ENCODE data around the gene LIPA. TPM values are rescaled to one million over a fixed set of nuclear protein-coding genes. Genes with fewer than 3 reads are reported as not detected.

The LIPA gene
- total RNA-seq, 1 donor from 2014 or later, result 27.3 TPM

DNA sequence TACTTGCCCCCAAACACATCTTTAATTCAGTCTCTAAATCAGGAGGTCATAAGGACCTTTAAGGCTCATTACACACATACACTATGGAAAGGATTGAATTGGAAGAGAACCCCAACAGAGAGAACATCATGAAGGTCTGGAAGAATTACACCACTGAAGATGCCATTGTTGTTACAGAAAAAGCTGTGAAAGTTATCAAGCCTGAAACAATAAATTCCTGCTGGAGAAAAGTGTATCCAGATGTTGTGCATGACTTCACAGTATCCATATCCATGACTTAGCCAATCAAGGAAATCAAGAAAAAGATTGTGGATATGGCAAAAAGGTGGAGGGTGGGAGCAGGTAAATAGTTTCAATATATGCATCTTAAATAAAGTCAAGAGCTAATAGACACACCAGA lies 13.7 kb downstream of the LIPA start:
- no peak overlapping the region for H3K4me3 Mint-ChIP-seq
- H3K4me1 Mint-ChIP-seq, result no peaks in the 10 kb centered on the region
- TF ChIP-seq, protein P1, sequence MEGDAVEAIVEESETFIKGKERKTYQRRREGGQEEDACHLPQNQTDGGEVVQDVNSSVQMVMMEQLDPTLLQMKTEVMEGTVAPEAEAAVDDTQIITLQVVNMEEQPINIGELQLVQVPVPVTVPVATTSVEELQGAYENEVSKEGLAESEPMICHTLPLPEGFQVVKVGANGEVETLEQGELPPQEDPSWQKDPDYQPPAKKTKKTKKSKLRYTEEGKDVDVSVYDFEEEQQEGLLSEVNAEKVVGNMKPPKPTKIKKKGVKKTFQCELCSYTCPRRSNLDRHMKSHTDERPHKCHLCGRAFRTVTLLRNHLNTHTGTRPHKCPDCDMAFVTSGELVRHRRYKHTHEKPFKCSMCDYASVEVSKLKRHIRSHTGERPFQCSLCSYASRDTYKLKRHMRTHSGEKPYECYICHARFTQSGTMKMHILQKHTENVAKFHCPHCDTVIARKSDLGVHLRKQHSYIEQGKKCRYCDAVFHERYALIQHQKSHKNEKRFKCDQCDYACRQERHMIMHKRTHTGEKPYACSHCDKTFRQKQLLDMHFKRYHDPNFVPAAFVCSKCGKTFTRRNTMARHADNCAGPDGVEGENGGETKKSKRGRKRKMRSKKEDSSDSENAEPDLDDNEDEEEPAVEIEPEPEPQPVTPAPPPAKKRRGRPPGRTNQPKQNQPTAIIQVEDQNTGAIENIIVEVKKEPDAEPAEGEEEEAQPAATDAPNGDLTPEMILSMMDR (IDR thresholded peaks at IDR 0.05; ENCODE audit: unreplicated experiment), result no peak

GRCh38 chr10:89236226-89236797 lies 15.3 kb downstream of the LIPA start:
- Mint-ChIP-seq H3K27ac (no peak overlapping the region), H3K27me3 (ENCODE audit: low read depth) (no peaks in the 10 kb centered on the region), H3K4me1 (no peaks in the 10 kb centered on the region), H3K36me3 (peaks cover 4% of the 10 kb centered on the region), H3K9me3 (no peaks in the 10 kb centered on the region), H3K4me3 (no peak overlapping the region)
- TF ChIP-seq, protein P1 (IDR thresholded peaks at IDR 0.05; ENCODE audit: unreplicated experiment), result no peak
- no peak for DNase-seq (ENCODE audit: low spot score in 2 of 2, unreplicated experiment in 2 of 2)

More for the DNA sequence above, 13.7 kb downstream of the LIPA start:
- no peak overlapping the region for H3K27ac Mint-ChIP-seq
- peaks cover 4% of the 10 kb centered on the region for H3K36me3 Mint-ChIP-seq
- H3K9me3 Mint-ChIP-seq, result no peaks in the 10 kb centered on the region
- H3K27me3 Mint-ChIP-seq (ENCODE audit: low read depth), result no peaks in the 10 kb centered on the region
- no peak for DNase-seq (ENCODE audit: low spot score in 2 of 2, unreplicated experiment in 2 of 2)

GRCh38 chr10:89235073-89235798 lies 16.3 kb downstream of the LIPA start:
- no peaks in the 10 kb centered on the region for H3K4me1 Mint-ChIP-seq
- H3K36me3 Mint-ChIP-seq, result peaks cover 4% of the 10 kb centered on the region
- no peaks in the 10 kb centered on the region for H3K9me3 Mint-ChIP-seq
- TF ChIP-seq, protein P1 (IDR thresholded peaks at IDR 0.05; ENCODE audit: unreplicated experiment), result no peak
- no peak for DNase-seq (ENCODE audit: low spot score in 2 of 2, unreplicated experiment in 2 of 2)
- no peaks in the 10 kb centered on the region for H3K27me3 Mint-ChIP-seq (ENCODE audit: low read depth)
- H3K27ac Mint-ChIP-seq, result no peak overlapping the region
- no peak overlapping the region for H3K4me3 Mint-ChIP-seq

GRCh38 chr10:89233033-89233432 lies 18.5 kb downstream of the LIPA start:
- Mint-ChIP-seq H3K4me3 (no peak overlapping the region), H3K27ac (no peak overlapping the region), H3K36me3 (peaks cover 4% of the 10 kb centered on the region), H3K4me1 (no peaks in the 10 kb centered on the region), H3K27me3 (ENCODE audit: low read depth) (no peaks in the 10 kb centered on the region), H3K9me3 (peaks cover 6% of the 10 kb centered on the region)
- DNase-seq (ENCODE audit: low spot score in 2 of 2, unreplicated experiment in 2 of 2), result no peak
- TF ChIP-seq, protein P1 (IDR thresholded peaks at IDR 0.05; ENCODE audit: unreplicated experiment), result no peak

- Mint-ChIP-seq H3K36me3 (peaks cover 14% of the 10 kb centered on the region), H3K4me1 (peaks cover 7% of the 10 kb centered on the region), H3K27me3 (ENCODE audit: low read depth) (no peaks in the 10 kb centered on the region), H3K27ac (no peak overlapping the region), H3K4me3 (no peak overlapping the region), H3K9me3 (peaks cover 6% of the 10 kb centered on the region)
- no peak for DNase-seq (ENCODE audit: low spot score in 2 of 2, unreplicated experiment in 2 of 2)
- TF ChIP-seq, protein P1 (IDR thresholded peaks at IDR 0.05; ENCODE audit: unreplicated experiment), result no peak
Measured at GRCh38 chr10:89228962-89229361, 22.6 kb downstream of the LIPA start.
